GM21526 (cell line): ENCODE data around the gene FAM240A.

Experiments used
- ATAC-seq: cut with Tn5 transposase; IDR thresholded peaks from one replicate; pipeline ENCODE4 v1.9.1; 2021; ENCODE audit warnings: moderate library complexity; ENCODE audit not compliant: unreplicated experiment, low FRiP score

FAM240A gene

DNA sequence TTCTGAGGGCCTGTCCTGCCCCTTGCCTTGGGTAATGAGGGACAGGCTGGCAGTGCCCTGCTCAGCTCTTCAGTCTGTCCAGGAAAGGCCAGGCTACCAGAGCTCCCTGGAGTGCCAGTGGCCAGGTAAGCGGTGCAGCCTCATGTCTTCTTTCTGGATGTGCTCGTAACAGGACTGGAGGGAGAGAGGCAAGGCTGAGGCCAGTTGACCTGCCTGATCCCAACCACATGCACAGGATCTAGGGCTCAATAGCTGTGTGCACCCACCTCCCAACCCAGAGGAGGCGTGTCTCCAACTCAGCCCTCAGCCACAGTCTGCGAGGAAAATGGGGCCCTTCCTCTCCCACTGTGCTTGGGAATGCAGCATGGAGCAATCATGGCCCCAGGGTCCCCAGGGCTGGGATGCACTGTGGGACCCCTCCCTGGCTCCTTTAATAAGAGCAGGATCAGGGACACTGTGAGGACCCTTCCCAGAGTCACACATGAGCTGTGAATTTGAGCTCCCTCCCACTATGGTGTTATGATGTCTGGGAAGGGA lies 58.6 kb downstream of the FAM240A start:
- ATAC-seq = no peak

DNA sequence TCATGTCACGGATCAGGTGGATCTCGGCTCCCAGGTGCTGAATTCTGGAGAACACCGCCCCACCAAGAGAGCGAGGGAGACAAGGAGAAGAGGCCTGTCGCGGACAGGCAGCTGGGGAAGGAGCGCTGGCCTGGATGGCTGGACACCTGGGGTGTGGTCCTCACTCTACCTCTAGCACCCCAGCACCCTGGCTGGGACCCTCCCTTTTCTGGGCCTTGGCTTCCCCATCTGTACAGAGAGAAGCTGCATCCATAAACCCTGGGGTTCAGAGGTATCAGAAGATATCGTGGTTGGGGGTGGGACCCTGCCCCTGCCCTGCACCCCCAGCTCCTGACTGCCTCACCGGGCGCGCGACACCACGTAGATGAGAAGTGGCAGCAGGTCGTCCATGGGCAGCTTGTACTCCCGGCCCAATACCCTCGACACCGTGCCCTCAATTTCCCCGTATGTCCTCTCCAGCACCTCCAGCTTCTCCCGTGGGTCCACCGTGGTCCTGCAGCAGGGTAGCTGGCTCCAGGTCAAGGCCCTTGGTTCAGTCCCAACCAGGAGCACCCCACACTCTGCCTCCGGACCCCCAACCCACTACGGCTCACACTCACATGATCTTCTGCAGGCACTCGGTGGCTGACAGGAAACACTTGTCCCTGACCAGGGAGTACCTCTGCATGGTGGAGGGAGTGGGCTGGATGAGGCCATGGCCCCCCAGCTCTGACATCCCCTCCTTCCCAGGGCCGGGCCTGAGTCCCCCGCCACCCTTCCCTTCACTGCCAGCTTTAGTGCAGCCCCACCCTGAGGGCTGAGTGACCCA lies 59.4 kb downstream of the FAM240A start:
- ATAC-seq = no peak

DNA sequence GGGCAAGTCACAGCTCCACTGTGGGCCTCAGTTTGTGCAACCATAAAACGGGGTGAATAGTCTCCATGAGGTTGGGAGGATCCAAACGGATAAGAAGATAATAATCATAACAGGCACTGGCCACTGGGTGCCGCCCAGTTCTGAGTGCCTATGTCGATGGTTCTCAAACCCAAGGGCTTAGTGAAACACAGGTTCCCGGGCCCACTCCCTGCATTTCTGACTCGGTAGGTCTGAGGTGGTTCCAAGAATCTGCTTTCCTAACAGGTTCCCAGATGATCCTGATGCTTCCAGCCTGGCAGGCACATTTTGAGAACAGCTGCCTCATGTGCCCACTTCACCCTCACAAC lies 60.0 kb downstream of the FAM240A start:
- ATAC-seq = no peak

DNA sequence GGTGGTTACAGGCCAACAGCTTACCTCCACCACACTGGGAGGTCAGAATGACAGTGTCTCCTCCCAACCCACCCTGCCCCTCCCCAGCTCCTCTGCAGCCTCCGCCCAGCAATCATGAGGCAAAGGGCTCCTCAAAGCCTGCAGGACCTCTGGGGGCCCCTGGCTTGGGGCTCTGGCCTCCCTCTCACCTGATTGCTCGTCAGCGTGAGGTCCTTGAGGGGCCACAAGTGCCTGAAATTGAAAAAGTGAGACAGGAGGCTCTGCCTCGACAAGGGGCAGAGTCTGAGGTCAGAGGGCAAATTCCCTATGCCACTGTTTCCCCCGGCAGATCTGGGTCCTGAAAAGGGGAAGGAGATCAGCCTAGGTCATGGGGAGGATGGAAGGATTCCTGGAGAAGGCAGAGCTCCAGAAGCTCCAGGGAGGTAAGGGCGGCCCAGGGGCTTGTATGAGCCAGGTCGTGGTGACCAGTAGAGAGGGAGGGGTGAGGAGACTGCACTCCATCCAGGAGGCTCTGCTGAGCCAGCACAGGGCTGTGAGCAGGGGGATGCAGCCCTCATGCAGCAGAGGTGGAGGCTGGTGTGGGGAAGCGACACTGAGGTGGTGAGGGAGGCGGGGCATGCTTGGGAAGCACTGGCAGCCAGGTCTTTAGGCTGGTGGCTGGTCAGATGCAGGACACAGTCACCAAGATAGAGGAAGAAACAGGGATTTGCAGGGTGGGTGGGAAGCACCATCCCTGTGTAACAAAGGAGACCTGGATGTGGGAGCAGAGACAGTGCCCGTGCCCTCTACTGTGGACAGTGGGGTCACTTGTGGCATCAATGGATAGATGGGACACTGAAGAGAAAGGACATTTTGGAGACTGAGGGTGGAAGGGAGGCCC lies 61.1 kb downstream of the FAM240A start:
- no peak for ATAC-seq

DNA sequence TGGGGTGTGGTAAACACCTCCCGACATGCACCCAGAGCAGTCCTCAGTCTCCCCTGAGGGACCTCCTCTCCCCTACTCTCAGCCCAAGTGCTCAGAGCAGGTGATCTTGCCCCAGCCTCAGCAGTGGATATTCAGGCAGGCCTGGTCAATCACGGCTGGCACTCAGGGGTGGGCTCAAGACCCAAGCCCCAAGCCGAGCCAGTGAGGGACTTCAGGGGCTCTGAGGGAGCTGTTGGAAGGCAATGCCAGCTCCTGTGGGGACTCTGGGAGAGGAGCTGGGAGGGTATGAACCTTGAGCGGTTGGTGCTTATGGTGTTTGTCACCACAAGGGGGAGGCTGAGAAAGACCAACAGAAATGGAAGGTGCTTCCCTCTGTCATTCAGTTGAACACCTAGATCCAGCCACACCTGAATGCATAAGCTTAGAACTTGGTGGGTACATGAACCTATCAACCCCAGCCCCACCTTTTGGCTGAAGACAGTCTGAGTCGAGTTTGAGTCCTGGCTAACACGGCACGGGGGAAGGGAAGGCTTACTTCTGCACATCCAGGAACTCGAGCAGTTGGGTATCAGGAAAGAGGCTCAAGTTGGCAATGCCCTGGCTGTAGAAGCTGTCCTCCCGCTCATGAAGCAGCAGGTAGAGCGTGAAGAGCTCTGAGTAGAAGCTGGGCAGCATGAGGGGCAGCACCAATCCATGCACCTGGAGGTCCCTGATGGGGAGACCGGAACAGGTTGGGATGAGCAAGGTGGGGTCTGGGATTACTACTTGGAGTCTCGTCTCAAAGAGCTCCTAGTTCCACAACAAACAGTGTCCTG lies 61.9 kb downstream of the FAM240A start:
- ATAC-seq = no peak

DNA sequence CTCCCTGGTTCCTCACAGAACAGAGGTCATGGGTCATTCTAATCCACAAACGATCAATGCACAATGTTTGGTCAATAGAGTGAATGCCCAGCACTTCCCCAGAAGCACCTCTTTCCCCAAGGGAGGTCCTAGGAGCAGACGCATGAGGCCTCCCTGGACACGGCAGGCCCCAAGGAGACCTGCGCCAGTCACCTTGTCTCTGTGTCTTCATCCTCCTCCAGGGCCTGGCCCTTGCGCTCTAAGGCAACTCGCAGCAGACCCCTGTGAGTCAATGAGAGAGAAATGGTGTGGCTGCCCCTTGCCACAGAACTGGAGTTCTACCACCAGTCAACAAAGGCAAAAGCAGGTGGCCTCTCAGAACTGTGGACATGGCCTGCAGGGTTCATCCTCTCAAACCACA lies 63.1 kb downstream of the FAM240A start:
- ATAC-seq = no peak
